SK-N-SH (cell line): Measurements from ENCODE around the gene CTCF. TPM values are rescaled to one million over a fixed set of nuclear protein-coding genes. Genes with fewer than 3 reads are reported as not detected.

ENCODE experiments used
- CTCF ChIA-PET: fragments of 300-600, 350-600 bp; formaldehyde crosslinking; extraction: SDS; loops from one replicate; lab custom pipeline; 2021; lab: Yijun Ruan, JAX
- POLR2A ChIA-PET: fragments of 350-600 bp; sonication (Branson Sonifier 250); formaldehyde crosslinking; extraction: SDS; loops from one replicate; lab custom pipeline; 2020; ENCODE audit warnings: antibody characterized with exemption, inconsistent platforms; lab: Yijun Ruan, JAX
- DNase-seq: peaks from one replicate; pipeline ENCODE4 v3.0.0; 2012
- H2AFZ ChIP-seq: fragments of 200-600 bp; sonication (generic); 2 replicates; pipeline ENCODE4 v1.8.1; 2016; ENCODE audit warnings: antibody characterized with exemption, mild to moderate bottlenecking, low read depth
- H3F3A ChIP-seq: fragments of 200-600 bp; sonication (generic); replicated peaks from 2 replicates; pipeline ENCODE3; 2016; ENCODE audit warnings: antibody characterized with exemption, mild to moderate bottlenecking; ENCODE audit not compliant: insufficient read depth
- H3K27ac ChIP-seq, 2 experiments: fragments of 200-500 bp in 1 of 2; fragments of 200-600 bp in 1 of 2; sonication (Bioruptor generic) in 1 of 2; sonication (generic), shearing (Covaris generic) in 1 of 2; 2 replicates each; pipeline versions ENCODE4 v1.5.1 to v1.6.1; 2014 to 2016; ENCODE audit warnings: low read depth in 2 of 2, inconsistent platforms in 1 of 2, low read length in 1 of 2, mild to moderate bottlenecking in 1 of 2, mixed read lengths in 1 of 2
- H3K27me3 ChIP-seq: fragments of 200-600 bp; sonication (generic), shearing (Covaris generic); 2 replicates; pipeline ENCODE4 v1.6.1; 2016; ENCODE audit warnings: mixed run types; ENCODE audit not compliant: insufficient read depth
- H3K36me3 ChIP-seq, 2 experiments: fragments of 200-500 bp in 1 of 2; fragments of 200-600 bp in 1 of 2; sonication (Bioruptor generic) in 1 of 2; sonication (generic) in 1 of 2; replicated peaks in 1 of 2; 2 replicates each; pipeline versions ENCODE3 to v1.5.1; 2014 to 2016; ENCODE audit warnings: low read length in 1 of 2, mild to moderate bottlenecking in 1 of 2; ENCODE audit not compliant: insufficient read depth in 2 of 2, control insufficient read depth in 1 of 2
- H3K4me1 ChIP-seq, 2 experiments: fragments of 200-500 bp in 1 of 2; fragments of 200-600 bp in 1 of 2; sonication (Bioruptor generic) in 1 of 2; sonication (generic), shearing (Covaris generic) in 1 of 2; 2 replicates each; pipeline versions ENCODE4 v1.5.1 to v1.6.1; 2014 to 2016; ENCODE audit warnings: low read depth in 1 of 2, low read length in 1 of 2, mixed run types in 1 of 2; ENCODE audit not compliant: insufficient read depth in 2 of 2, control insufficient read depth in 1 of 2
- H3K4me2 ChIP-seq: fragments of 200-600 bp; sonication (generic), shearing (Covaris generic); 2 replicates; pipeline ENCODE4 v1.6.1; 2017; ENCODE audit warnings: mixed run types
- H3K4me3 ChIP-seq, 2 experiments: fragments of 200-500 bp in 1 of 2; fragments of 200-600 bp in 1 of 2; sonication (Bioruptor generic) in 1 of 2; sonication (generic), shearing (Covaris generic) in 1 of 2; 2 replicates each; pipeline versions ENCODE4 v1.5.1 to v1.8.1; 2014 to 2016; ENCODE audit warnings: low read depth in 2 of 2, inconsistent platforms in 1 of 2, low read length in 1 of 2, mild to moderate bottlenecking in 1 of 2, mixed read lengths in 1 of 2, moderate library complexity in 1 of 2
- H3K79me2 ChIP-seq: fragments of 200-600 bp; sonication (generic); 2 replicates; pipeline ENCODE4 v1.8.1; 2017; ENCODE audit warnings: mild to moderate bottlenecking; ENCODE audit not compliant: insufficient read depth
- H3K9ac ChIP-seq: fragments of 200-600 bp; sonication (generic); 2 replicates; pipeline ENCODE4 v1.6.1; 2017; ENCODE audit warnings: mixed run types
- H3K9me2 ChIP-seq: fragments of 200-600 bp; sonication (generic); 2 replicates; pipeline ENCODE4 v1.6.1; 2017; ENCODE audit warnings: mixed run types
- H3K9me3 ChIP-seq: fragments of 200-600 bp; sonication (generic); 2 replicates; pipeline ENCODE4 v1.6.1; 2017; ENCODE audit warnings: mixed run types, mild to moderate bottlenecking, moderate library complexity
- H4K20me1 ChIP-seq: fragments of 200-600 bp; sonication (generic); 2 replicates; pipeline ENCODE4 v1.6.1; 2017; ENCODE audit warnings: mild to moderate bottlenecking, mixed run types; ENCODE audit not compliant: insufficient read depth
- ELF1 ChIP-seq: IDR thresholded peaks from 2 replicates; pipeline ENCODE4 v1.4.0; 2012
- EP300 ChIP-seq, 2 experiments: IDR thresholded peaks; 2 replicates each; pipeline versions ENCODE4 v1.4.0 to v1.6.1; 2012; ENCODE audit warnings: borderline replicate concordance in 1 of 2, low read depth in 1 of 2, low read length in 1 of 2
- EZH2phosphoT487 ChIP-seq: fragments of 200-600 bp; sonication (generic); IDR thresholded peaks from 2 replicates; pipeline ENCODE4 v1.6.1; 2017; ENCODE audit warnings: low read depth, mixed run types, mild to moderate bottlenecking, antibody characterized with exemption, moderate library complexity, borderline replicate concordance
- FOXM1 ChIP-seq: IDR thresholded peaks from 2 replicates; pipeline ENCODE4 v1.4.0; 2012; ENCODE audit warnings: low read depth, mild to moderate bottlenecking
- GATA2 ChIP-seq: sonication (generic); formaldehyde crosslinking; IDR thresholded peaks from 2 replicates; pipeline ENCODE4 v1.5.0; 2020; ENCODE audit warnings: mild to moderate bottlenecking, missing genetic modification reagents
- IRF3 ChIP-seq: fragments of 150-350 bp; IDR thresholded peaks from 2 replicates; pipeline ENCODE4 v1.6.1; 2016; ENCODE audit warnings: mild to moderate bottlenecking, low read depth, low read length
- JUND ChIP-seq: IDR thresholded peaks from 2 replicates; pipeline ENCODE4 v1.4.0; 2012
- MAX ChIP-seq: IDR thresholded peaks from 2 replicates; pipeline ENCODE4 v1.4.0; 2012; ENCODE audit warnings: low read depth
- MEF2A ChIP-seq: IDR thresholded peaks from 2 replicates; pipeline ENCODE4 v1.4.0; 2012; ENCODE audit warnings: low read depth, borderline replicate concordance
- NRF1 ChIP-seq: IDR thresholded peaks from 2 replicates; pipeline ENCODE4 v1.6.1; 2012; ENCODE audit warnings: low read depth, mild to moderate bottlenecking, low read length
- PBX3 ChIP-seq: IDR thresholded peaks from 2 replicates; pipeline ENCODE4; 2012
- POLR2AphosphoS5 ChIP-seq: IDR thresholded peaks from 2 replicates; pipeline ENCODE4 v1.6.1; 2012; ENCODE audit warnings: low read depth, low read length
- RAD21 ChIP-seq: IDR thresholded peaks from 2 replicates; pipeline ENCODE4 v1.6.1; 2012; ENCODE audit warnings: mild to moderate bottlenecking, low read length
- RCOR1 ChIP-seq: fragments of 150-350 bp; IDR thresholded peaks from 2 replicates; pipeline ENCODE4 v1.6.1; 2017; ENCODE audit warnings: antibody characterized with exemption, low read length
- REST ChIP-seq: IDR thresholded peaks from 2 replicates; pipeline ENCODE4 v1.6.1; 2012; ENCODE audit warnings: mild to moderate bottlenecking, low read depth, low read length, moderate library complexity
- RXRA ChIP-seq: IDR thresholded peaks from 2 replicates; pipeline ENCODE4 v1.4.0; 2012; ENCODE audit warnings: low read depth, mild to moderate bottlenecking, borderline replicate concordance
- SIN3A ChIP-seq: IDR thresholded peaks from 2 replicates; pipeline ENCODE4 v1.6.1; 2012; ENCODE audit warnings: low read depth, mild to moderate bottlenecking, low read length, moderate library complexity, borderline replicate concordance
- SMC3 ChIP-seq: IDR thresholded peaks from 2 replicates; pipeline ENCODE4 v1.6.1; 2012; ENCODE audit warnings: low read depth, low read length, improper control_type of control experiment
- TAF1 ChIP-seq: IDR thresholded peaks from 2 replicates; pipeline ENCODE4 v1.6.1; 2012; ENCODE audit warnings: low read depth, mild to moderate bottlenecking, low read length, moderate library complexity, borderline replicate concordance
- USF1 ChIP-seq: IDR thresholded peaks from 2 replicates; pipeline ENCODE4 v1.4.0; 2012; ENCODE audit warnings: low read depth, borderline replicate concordance
- USF2 ChIP-seq: fragments of 150-350 bp; IDR thresholded peaks from 2 replicates; pipeline ENCODE4 v1.6.1; 2017; ENCODE audit warnings: antibody characterized with exemption, low read length, low read depth, borderline replicate concordance
- ZBTB33 ChIP-seq: IDR thresholded peaks from 2 replicates; pipeline ENCODE4 v1.4.0; 2012; ENCODE audit warnings: low read depth, borderline replicate concordance
- WGBS: methylation state at CpG from one replicate; pipeline ENCODE4 v1.1.6; 2017; ENCODE audit warnings: low lambda C conversion rate; 5-methylcytosine and 5-hydroxymethylcytosine counted together
- polyA plus RNA-seq, 3 experiments: library from polyadenylated mRNA; depleted of rRNA; stranded (reverse); fragments of >200 nt; gene quantifications; 2 replicates each; pipeline ENCODE4 v1.2.3, GENCODE V29; 2012

The CTCF gene
- polyA plus RNA-seq, 1 of the 3 experiments (the other 2 are of a cell fraction) = 19.6 TPM

GRCh38 chr16:67594956-67595355 is 32.6 kb downstream of the CTCF start (continued):
- TF ChIP-seq REST (no peak), SMC3 (no peak), EZH2phosphoT487 (no peak), USF2 (no peak), SIN3A (no peak), RAD21 (no peak)

GRCh38 chr16:67598527-67598926 is 36.2 kb downstream of the CTCF start:
- no peak for DNase-seq
- H3K4me2 ChIP-seq = no peak overlapping the region
- no peaks in the 10 kb centered on the region for H3K9me2 ChIP-seq
- no peaks in the 10 kb centered on the region for H3K9me3 ChIP-seq
- WGBS = 85% methylated on average over 4 of the region's 4 CpGs
- H3K9ac ChIP-seq = no peak overlapping the region
- H2AFZ ChIP-seq = no peak overlapping the region
- peaks cover 44% of the 10 kb centered on the region for H4K20me1 ChIP-seq
- no peak overlapping the region for H3K4me3 ChIP-seq
- H3K36me3 ChIP-seq = no peaks in the 10 kb centered on the region
- no peak overlapping the region for H3K27ac ChIP-seq
- H3K27me3 ChIP-seq = no peaks in the 10 kb centered on the region
- H3K4me1 ChIP-seq = no peaks in the 10 kb centered on the region; a peak in 1 of 4 replicates
- ChIA-PET POLR2A (no interaction called here), CTCF (interaction anchor here (0.6 to 1.7 kb wide), 8 partner anchors 9 to 77 kb away, joined by 3 to 5 read pairs (median 3); partner anchors contain the start of gene CARMIL2)
- H3K79me2 ChIP-seq = peaks cover 96% of the 10 kb centered on the region
- H3F3A ChIP-seq = peaks cover 17% of the 10 kb centered on the region
- TF ChIP-seq EP300 (IDR thresholded peaks at IDR 0.05; ENCODE audit: borderline replicate concordance in 1 of 2, low read depth in 1 of 2, low read length in 1 of 2) = no peak
- no peak for TF ChIP-seq USF1
- no peak for TF ChIP-seq ZBTB33
- TF ChIP-seq TAF1 = no peak
- no peak for TF ChIP-seq FOXM1
- TF ChIP-seq JUND = no peak
- no peak for TF ChIP-seq ELF1
- no peak for TF ChIP-seq NRF1
- TF ChIP-seq SIN3A = no peak
- TF ChIP-seq PBX3 = no peak
- no peak for TF ChIP-seq RXRA
- TF ChIP-seq IRF3 = no peak
- no peak for TF ChIP-seq RAD21
- TF ChIP-seq POLR2AphosphoS5 = no peak
- TF ChIP-seq MEF2A = no peak
- TF ChIP-seq GATA2 (CRISPR knock-in tag) = no peak
- TF ChIP-seq MAX = no peak
- TF ChIP-seq RCOR1 = no peak
